ENCODE data around the gene TMEM120A. TPM values are rescaled to one million over a fixed set of nuclear protein-coding genes. Genes with fewer than 3 reads are reported as not detected.
A peak's percentile ranks its signal among the peaks of the same experiment; 100 is the strongest.

Gene TMEM120A
- total RNA-seq, 6 donors from 2014 or later = 27.5 to 75.4 (median 43.1) TPM

DNA sequence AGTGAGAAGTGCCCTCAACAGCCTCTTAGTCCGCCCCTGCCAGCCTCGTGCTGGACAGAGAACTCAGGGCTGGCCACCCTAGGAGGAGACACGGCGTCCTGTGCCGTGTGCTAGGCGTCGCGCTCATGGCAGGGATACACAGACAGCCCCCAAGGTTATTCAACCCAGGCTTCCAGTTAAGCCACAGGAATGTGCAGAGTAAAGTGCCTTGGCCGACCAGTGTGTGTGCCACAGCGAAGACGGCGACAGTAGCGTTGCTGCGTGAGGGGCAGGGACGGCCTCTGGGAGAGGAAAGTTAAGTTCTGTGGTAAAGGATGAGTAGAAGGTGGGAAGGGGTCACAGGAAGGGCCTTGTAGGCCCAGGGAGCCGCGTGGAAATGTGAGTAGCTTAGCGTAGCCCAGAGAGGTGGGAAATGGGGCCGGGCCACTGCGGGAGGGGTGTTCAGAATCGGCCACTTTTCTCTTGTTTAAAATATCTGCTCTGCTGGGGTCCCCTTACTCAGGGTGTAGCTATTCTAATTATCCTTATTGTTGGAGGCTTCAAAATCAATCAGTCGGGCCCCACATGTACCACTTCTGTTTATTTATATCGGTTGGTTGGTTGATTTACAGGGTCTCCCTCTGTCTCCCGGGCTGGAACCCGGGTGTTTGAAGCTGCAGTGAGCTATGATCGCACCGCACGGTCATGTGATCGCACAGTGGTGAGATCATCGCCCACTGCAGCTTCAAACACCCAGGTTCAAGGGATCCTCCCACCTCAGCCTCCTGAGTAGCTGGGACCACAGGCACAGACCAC is 24.5 kb downstream of the TMEM120A start:
- Histone ChIP-seq H3K4me1 (peaks cover 33 to 53% (median 47%) of the 10 kb centered on the region in 4 donors), H3K4me3 (no peak overlapping the region), H3K27ac (peak overlapping the region in 3 of 4 donors; percentile 61 to 82 (median 71)), H3K9me3 (no peaks in the 10 kb centered on the region), H3K27me3 (no peaks in the 10 kb centered on the region), H3K36me3 (peaks cover 3 to 55% (median 14%) of the 10 kb centered on the region in 4 donors)
- TF ChIP-seq POLR2AphosphoS5 (IDR thresholded peaks at IDR 0.05) (no peak), POLR2A (IDR thresholded peaks at IDR 0.05) (no peak), EP300 (IDR thresholded peaks at IDR 0.05) (no peak)
- TF ChIP-seq, protein P1, sequence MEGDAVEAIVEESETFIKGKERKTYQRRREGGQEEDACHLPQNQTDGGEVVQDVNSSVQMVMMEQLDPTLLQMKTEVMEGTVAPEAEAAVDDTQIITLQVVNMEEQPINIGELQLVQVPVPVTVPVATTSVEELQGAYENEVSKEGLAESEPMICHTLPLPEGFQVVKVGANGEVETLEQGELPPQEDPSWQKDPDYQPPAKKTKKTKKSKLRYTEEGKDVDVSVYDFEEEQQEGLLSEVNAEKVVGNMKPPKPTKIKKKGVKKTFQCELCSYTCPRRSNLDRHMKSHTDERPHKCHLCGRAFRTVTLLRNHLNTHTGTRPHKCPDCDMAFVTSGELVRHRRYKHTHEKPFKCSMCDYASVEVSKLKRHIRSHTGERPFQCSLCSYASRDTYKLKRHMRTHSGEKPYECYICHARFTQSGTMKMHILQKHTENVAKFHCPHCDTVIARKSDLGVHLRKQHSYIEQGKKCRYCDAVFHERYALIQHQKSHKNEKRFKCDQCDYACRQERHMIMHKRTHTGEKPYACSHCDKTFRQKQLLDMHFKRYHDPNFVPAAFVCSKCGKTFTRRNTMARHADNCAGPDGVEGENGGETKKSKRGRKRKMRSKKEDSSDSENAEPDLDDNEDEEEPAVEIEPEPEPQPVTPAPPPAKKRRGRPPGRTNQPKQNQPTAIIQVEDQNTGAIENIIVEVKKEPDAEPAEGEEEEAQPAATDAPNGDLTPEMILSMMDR (IDR thresholded peaks at IDR 0.05) = no peak
- WGBS, 2 donors = 87 to 94% methylated on average over 28 to 29 of the region's 30 CpGs
- DNase-seq (no peak), ATAC-seq (ENCODE audit: low FRiP score in 2 of 2) (no peak)

DNA sequence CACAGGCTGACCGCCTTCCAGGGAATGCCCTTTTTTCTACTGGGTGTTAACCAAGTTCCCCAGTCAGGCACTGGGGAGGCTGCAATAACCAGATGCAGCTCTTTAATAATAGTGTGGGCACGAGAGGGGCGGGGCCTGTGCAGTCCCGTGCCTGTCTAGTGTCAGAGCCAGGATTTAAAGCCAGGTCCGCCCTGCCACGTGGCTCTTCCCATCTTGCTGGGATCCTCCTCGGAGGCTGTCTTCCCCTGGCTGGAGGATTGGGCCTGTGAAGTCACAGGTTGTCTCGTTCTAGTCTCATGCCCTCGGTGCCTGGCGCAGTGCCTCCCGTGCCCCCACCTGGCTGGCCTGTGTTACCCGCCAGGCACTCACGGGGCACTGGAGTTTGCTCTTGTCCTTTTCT is 25.2 kb downstream of the TMEM120A start:
- 78 to 97% methylated on average over 5 to 13 of the region's 13 CpGs for WGBS, 2 donors
- ATAC-seq (ENCODE audit: low FRiP score in 2 of 2) (no peak), DNase-seq (no peak)
- TF ChIP-seq EP300 (IDR thresholded peaks at IDR 0.05) (no peak), POLR2AphosphoS5 (IDR thresholded peaks at IDR 0.05) (peak in 1 of 2 donors; percentile 36)
- Histone ChIP-seq H3K4me1 (peaks cover 33 to 53% (median 48%) of the 10 kb centered on the region in 4 donors), H3K27ac (peak overlapping the region; percentile 40 to 82 (median 66)), H3K36me3 (peaks cover 3 to 53% (median 14%) of the 10 kb centered on the region in 4 donors), H3K9me3 (no peaks in the 10 kb centered on the region), H3K27me3 (no peaks in the 10 kb centered on the region), H3K4me3 (no peak overlapping the region)

DNA sequence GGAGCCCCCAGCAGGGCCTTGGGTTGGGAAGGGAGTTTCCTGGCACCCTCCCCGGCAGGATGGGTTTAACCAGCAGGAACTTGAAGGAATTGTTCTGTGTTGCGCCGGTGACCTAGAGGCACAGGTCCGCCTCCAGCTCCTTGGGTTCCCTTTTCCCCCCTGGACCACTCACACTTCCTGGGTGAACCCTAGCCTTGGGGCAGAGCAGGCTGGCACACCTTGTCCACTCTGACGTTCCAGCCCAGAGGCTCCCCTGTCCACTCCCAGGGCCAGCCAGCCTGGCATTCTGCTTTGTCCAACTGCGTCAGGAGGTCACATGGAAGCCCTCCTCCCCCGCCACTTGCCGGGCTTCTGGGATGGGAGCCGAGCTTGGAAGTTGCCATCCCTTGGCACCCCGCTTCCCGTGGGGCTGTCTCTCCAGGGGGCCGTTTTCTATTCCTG is 25.8 kb downstream of the TMEM120A start:
- peaks cover 33 to 53% (median 50%) of the 10 kb centered on the region in 4 donors for H3K4me1 ChIP-seq
- H3K4me3 ChIP-seq = peak overlapping the region in 1 of 4 donors; percentile 2
- H3K36me3 ChIP-seq = peaks cover 0 to 47% (median 12%) of the 10 kb centered on the region in 4 donors
- H3K27ac ChIP-seq = peak overlapping the region; percentile 40 to 82 (median 66)
- 60 to 73% methylated on average over 2 to 12 of the region's 12 CpGs for WGBS, 2 donors
- H3K27me3 ChIP-seq = no peaks in the 10 kb centered on the region
- TF ChIP-seq POLR2AphosphoS5 (IDR thresholded peaks at IDR 0.05) (no peak), EP300 (IDR thresholded peaks at IDR 0.05) (no peak), POLR2A (IDR thresholded peaks at IDR 0.05) (no peak)
- TF ChIP-seq, protein P1 (IDR thresholded peaks at IDR 0.05) = no peak
- DNase-seq = no peak
- H3K9me3 ChIP-seq = no peaks in the 10 kb centered on the region
- no peak for ATAC-seq (ENCODE audit: low FRiP score in 2 of 2)

DNA sequence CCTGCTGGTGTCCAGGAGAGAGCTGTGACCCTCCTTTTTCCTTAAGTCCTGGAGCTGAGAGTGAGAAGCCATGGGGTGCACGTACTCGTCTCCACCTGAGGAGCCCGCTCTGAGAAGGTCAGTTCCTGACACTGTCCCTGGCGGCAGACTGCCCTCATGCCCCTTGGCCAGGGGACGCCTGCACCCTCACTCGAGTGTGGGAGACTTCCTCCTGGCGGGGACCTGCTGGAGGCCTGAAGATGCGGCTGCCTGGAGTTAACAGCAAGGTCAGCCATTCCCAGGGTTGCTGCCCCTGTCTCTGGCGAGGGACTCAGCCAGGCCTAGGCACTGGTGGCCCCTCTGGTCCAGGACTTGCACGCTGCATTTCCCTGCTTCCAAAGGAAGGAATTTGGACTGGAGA is 26.4 kb downstream of the TMEM120A start:
- Histone ChIP-seq H3K36me3 (peaks cover 0 to 42% (median 6%) of the 10 kb centered on the region in 4 donors), H3K27me3 (no peaks in the 10 kb centered on the region), H3K4me1 (peaks cover 33 to 56% (median 49%) of the 10 kb centered on the region in 4 donors), H3K9me3 (no peaks in the 10 kb centered on the region), H3K4me3 (peak overlapping the region in 2 of 4 donors; percentile 2 to 19), H3K27ac (peak overlapping the region; percentile 40 to 82 (median 66))
- TF ChIP-seq, protein P1 (IDR thresholded peaks at IDR 0.05) = no peak
- TF ChIP-seq EP300 (IDR thresholded peaks at IDR 0.05) (no peak), POLR2A (IDR thresholded peaks at IDR 0.05) (no peak), POLR2AphosphoS5 (IDR thresholded peaks at IDR 0.05) (no peak)
- DNase-seq (no peak), ATAC-seq (ENCODE audit: low FRiP score in 2 of 2) (no peak)
- WGBS, 2 donors = 67 to 88% methylated on average over 5 to 10 of the region's 10 CpGs

DNA sequence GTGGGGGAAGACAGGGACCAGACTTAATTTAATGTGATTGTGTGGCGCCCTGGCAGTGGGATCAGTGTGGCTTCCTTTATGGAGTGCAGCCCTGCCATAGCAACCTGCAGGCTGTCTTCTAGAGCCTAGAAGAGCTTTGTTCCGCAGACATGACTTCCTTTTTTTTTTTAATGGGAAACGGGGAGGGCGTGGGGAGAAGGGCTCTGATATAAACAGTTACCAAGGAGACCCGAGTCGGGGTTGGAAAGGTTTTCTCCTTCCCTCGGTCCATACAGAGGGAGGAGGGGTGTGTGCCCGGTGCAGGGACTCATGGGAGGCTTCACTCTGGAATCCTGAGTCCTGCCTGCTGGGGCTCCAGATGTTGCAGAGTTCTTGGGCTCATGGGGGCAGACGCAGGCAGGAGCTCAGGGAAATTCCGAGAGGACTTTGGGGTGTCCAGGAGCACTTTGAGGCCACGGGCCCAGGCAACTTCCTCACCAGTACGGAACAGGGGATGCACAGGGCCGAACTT is 26.9 kb downstream of the TMEM120A start:
- Histone ChIP-seq H3K4me1 (peaks cover 33 to 58% (median 45%) of the 10 kb centered on the region in 4 donors), H3K27me3 (no peaks in the 10 kb centered on the region), H3K36me3 (peaks cover 0 to 37% (median 2%) of the 10 kb centered on the region in 4 donors), H3K4me3 (peak overlapping the region in 2 of 4 donors; percentile 2 to 19), H3K27ac (peak overlapping the region; percentile 61 to 82 (median 79)), H3K9me3 (no peaks in the 10 kb centered on the region)
- DNase-seq = no peak
- WGBS, 2 donors = 33 to 36% methylated on average over 8 to 11 of the region's 13 CpGs
- peak in 1 of 2 donors; percentile 37 for ATAC-seq (ENCODE audit: low FRiP score in 2 of 2)
- TF ChIP-seq, protein P1 (IDR thresholded peaks at IDR 0.05) = no peak
- TF ChIP-seq EP300 (IDR thresholded peaks at IDR 0.05) = no peak
- no peak for TF ChIP-seq POLR2A (IDR thresholded peaks at IDR 0.05)
- TF ChIP-seq POLR2AphosphoS5 (IDR thresholded peaks at IDR 0.05) = no peak

All from upper lobe of left lung (tissue), 6 donors.